CD4-positive, alpha-beta T cell treated with Interleukin-4 for 1 hour (primary cell): ENCODE data around the gene MRPL48.
"Not testable (repeated sequence)": the region's sequence is repeated elsewhere in the genome, so short reads cannot be mapped to it uniquely, and the experiment has no call there.

Source experiments
- DNase-seq, 2 donors: peaks; one replicate each; pipeline ENCODE4 v3.0.0-alpha.2; 2020 to 2022

Gene MRPL48

GRCh38 chr11:73779084-73779902 lies 8.4 kb upstream of the MRPL48 start:
- DNase-seq, result peak; percentile 97 to 98

DNA sequence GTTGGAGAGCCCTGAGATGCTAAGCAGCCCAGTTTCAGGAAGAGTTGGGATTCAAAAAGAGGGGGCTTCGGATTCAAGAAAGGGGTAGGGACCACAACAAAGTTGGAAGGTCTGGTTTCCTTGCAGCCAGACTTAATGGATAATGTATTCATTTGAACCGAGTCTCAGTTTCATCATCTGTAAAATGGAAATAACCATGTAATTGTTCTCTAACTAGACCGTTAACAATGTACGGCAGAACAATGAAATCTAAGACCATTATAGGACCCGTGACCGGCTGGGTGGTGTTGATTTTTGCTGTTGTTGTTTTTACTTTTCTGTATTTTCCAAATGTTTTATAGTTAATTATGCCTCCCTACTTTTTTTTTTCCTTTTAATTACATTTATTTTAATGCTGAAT lies 6.4 kb upstream of the MRPL48 start:
- no peak for DNase-seq

DNA sequence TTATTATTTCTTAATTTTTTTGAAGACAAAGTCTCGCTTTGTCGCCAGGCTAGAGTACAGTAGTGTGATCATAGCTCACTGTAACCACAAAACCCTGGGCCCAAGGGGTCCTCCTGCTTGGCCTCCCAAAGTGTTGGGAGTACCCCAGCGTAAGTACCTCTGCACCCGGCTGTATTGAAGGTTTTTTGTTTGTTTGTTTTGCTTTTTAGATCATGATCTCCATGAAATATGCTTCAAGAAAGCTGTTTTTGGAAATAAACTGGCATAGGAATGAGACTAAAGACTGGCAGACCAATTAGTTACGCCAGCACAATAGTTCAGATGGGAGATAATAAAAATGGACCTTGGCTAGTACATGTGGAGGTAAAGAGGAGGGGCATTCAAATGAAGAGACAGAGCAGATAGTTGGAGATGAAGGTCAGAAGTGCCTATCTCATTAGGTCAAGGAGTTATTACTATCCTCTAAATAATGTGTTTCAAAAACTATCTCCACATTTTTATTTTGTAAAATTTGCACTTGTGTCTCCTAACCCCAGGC lies 4.1 kb upstream of the MRPL48 start:
- no peak for DNase-seq

DNA sequence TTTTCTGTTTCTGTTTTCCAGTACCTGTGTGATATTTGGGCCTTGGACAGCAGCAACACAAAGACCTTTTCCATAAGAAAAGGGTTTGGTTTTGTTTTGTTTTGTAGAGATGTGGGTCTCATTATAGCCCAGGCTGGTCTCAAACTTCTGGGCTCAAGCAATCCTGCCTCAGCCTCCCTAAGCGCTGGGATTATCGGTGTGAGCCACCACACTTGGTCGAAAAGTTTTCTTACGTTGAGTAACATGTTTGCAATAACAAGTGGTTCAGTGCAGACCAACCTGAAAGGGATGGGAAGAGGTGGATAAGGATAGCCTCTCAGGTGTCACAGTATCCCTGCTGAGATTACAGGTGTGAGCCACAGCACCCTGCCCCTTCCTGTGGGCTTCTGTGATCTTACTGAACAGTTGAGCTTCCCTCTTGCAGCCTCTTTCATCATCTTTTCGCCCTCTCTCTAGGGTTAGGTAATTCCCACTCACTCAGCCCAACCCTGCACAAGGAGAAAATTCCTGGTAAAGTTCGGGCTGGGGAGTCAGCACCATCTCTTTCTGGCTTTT lies 3.5 kb upstream of the MRPL48 start:
- DNase-seq, result no peak

DNA sequence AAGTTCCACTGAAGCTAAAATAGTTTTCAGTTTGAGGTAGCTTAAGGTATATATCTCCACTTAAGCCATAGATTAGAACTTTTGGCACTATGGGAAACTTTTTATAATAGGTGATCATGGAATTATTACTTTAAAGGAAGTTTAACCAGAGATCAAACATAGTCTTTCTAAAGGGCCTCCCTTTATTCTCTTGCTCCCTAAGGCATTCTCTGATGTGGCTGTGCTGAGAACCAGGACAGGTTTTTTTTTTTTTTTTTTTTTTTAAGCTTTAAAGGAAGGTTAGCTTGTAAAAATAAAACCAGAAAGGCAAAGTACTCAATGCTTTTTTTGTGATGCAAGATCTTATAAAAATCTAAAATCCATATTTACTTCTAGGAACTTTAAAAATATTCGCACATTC lies 2.9 kb upstream of the MRPL48 start:
- DNase-seq, result no peak

GRCh38 chr11:73785467-73785866 lies 2.2 kb upstream of the MRPL48 start:
- DNase-seq, result not testable (repeated sequence)

DNA sequence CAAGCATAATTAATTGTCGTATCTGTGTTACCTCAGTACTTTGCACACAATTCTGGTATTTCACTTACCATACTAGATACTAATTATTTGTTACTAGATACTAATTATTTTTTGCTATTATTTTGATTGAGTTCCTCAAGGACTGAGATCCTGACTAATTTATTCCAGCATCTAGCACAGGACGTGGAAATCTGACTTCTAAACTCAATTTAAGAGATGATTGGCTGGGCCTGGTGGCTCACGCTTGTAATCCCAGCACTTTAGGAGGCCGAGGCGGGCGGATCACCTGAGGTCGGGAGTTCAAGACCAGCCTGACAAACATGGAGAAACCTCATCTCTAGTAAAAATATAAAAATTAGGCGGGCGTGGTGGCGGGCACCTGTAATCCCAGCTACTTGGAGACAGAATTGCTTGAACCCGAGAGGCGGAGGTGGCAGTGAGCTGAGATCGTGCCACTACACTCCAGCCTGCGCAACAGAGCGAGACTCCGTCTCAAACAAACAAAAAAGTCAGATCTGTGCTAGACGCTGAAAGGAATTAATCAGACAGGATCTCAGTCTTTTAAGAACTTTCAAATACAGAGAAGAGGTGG lies 527 bp upstream of the MRPL48 start:
- no peak for DNase-seq

GRCh38 chr11:73789279-73789670 lies 1.6 kb downstream of the MRPL48 start:
- no peak for DNase-seq

DNA sequence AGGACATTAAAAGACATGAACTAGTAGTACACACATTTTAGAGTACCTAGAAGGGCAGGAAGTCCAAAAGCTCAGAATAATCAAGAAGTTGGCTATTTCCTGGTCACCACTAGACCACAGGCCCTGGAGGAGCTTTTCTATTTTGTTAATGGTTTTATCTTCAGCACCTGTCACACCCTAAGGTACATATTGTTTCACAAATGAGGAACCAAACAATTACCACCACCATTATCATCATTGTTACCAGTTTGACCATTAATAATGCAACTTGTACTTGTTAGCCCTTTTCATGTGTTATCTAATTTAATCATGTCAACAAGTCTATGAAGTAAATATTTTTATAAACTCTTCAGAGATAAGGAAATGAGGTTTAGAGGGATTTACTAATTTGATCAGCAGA lies 4.9 kb downstream of the MRPL48 start:
- DNase-seq, result no peak

DNA sequence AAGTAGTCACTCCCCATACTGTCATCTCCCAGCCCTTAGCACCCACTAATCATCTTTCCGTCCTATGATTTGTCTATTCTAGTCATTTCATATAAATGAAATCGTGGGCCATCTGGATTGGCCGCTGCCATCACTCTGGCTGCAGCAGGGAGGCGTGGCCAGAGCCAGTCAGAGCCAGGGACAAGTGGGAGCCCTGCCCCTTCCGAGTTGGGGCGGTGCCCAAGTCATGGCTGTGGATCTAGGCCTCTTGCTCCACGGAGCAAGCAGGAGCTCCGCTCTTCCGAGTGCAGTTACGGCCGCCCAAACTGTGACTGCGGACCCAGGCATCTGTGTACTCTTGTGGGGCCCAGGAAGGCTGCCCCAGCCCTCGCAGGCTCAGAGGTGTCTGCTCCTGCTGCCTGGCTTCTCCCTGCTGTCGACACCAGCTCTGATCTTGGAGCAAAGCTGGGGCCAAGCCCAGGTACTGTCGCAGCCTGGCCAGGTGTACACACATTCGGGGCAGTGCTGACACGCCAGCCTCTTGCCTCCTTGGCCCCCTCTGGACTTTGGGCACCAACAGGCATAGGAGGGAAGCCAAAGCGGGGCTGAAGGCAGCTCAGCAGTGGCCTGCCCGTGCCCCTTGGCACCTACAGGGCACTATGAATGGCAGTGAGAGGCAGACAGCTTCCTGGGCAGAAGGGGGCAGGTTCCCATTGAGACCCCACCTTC lies 8.4 kb downstream of the MRPL48 start:
- no peak for DNase-seq

GRCh38 chr11:73797457-73797856 lies 9.8 kb downstream of the MRPL48 start:
- DNase-seq, result no peak

GRCh38 chr11:73800276-73800806 lies 12.7 kb downstream of the MRPL48 start:
- DNase-seq, result no peak

DNA sequence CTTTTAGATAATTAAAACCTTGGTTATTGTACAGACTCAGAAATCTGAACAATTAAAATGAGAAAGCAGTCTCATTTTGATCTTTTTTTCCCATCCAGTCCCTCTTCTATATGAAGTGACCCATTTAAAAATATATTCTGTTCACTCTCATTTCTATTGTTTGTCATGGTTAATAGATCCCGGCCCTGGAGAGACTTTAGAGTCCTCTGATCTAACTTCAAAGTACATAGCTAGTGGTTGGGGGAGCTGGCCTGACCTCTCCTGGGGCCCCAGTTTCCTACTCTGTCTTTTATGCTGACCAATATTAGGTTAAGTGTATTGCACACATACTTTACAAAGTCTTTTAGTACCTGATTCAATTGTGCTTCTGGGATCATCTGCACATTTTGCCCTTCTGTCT lies 13.5 kb downstream of the MRPL48 start:
- no peak for DNase-seq

GRCh38 chr11:73804712-73805111 lies 17.0 kb downstream of the MRPL48 start:
- no peak for DNase-seq

- DNase-seq, result no peak
These were observed 20.4 kb downstream of the MRPL48 start for GRCh38 chr11:73808052-73808451.

- no peak for DNase-seq
These were observed 23.0 kb downstream of the MRPL48 start for GRCh38 chr11:73810637-73811036.

DNA sequence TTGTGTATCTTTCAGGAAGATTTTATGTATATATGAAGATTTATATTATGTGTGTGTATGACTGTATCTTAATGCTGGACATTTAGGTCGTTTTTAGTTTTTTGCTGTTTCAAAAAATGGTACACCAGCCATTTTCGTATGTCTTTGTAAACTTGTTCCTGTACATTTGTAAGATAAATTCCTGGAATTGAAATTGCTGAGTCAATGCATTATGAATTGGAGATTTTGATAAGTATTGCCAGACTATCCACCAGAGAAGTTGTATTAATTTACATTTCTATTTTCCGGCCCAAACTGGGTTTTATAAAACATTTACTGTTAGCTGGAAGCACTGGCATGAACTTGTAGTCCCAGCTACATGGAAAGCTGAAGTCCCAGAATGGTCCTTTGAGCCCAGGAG lies 24.6 kb downstream of the MRPL48 start:
- no peak for DNase-seq

- no peak for DNase-seq
These were observed 27.1 kb downstream of the MRPL48 start for GRCh38 chr11:73814812-73815211.

DNA sequence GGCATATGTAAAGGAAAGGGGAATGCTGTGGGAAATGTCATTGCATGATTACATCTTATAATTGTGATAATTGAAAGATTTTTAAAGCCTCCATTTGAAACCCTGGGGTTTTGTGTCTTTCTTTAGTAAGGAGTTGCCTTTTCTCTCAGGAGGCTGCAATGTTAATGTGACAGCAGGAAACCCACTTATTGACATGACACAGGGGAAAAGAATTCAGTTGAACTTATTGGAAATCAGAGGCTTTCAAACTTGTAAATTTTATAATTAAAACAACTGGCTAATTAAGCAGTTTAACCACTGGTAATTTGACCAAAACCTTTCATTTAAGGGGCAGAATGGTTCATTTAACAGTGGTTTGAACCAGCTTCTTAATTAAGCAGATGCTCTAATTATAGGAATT lies 31.2 kb downstream of the MRPL48 start:
- no peak for DNase-seq

- no peak for DNase-seq
These were observed 42.6 kb downstream of the MRPL48 start for GRCh38 chr11:73830261-73830660.

GRCh38 chr11:73833067-73833466 lies 45.4 kb downstream of the MRPL48 start:
- no peak for DNase-seq

DNA sequence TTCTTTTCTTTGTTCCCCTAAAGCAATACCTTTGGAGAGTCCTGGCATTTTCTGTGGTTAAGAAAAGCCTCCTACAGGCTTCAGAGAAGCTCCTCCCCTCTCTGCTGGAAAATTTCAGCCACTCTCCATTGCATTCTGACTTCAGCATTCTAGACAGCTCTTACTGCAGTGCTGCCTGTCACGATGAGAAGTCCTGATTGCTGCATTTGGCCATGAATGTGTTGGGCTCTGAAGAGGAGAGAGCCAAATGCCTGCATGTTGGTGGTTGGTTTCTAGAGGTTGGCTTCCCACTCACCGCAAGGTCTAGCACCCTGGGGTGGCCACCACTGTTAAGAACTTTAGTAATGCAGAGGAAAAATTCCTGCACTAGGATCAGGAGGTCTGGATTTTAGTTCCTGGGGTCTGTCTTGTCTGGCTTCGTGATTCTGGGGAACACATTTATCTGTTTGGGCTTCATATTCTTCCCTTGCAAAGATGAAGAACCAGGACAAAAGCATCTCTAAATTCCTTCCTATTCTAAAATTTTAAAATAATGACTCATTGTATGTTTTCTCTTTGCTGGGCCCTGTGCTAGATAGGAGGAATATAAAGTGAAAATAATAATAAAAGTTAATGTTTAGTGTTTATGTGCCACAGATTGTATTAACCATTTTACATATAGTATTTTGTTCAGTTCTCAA lies 50.9 kb downstream of the MRPL48 start:
- DNase-seq, result no peak

DNA sequence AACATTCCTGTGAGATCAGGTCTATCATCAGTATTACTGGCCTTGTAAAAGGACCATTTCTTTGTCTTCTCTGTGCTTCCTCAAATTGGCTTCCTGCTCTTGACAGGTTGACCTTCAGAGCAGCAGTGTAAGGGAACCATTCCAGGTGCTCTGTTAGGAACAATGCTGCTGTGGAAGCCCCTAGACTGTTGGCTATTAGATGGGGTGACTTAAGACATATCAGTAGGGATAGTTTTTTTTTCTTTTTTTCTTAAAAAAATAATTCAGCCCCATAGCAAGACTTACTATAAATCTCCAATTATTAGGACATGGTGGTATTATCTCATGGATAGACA lies 51.4 kb downstream of the MRPL48 start:
- no peak for DNase-seq
